RWPE1 (cell line): ENCODE data around the gene ZNF701.
"Not testable (repeated sequence)": the region's sequence is repeated elsewhere in the genome, so short reads cannot be mapped to it uniquely, and the experiment has no call there.

Experiments used
- CTCF ChIA-PET: fragments of 350-600 bp; sonication (Branson Sonifier 250); formaldehyde crosslinking; extraction: SDS; loops from one replicate; lab custom pipeline; 2021; lab: Yijun Ruan, JAX
- POLR2A ChIA-PET: fragments of 400-600 bp; formaldehyde crosslinking; extraction: SDS; loops from one replicate; lab custom pipeline; 2020; ENCODE audit warnings: antibody characterized with exemption; ENCODE audit not compliant: low non-redundant PET; lab: Yijun Ruan, JAX
- DNase-seq: peaks from one replicate; pipeline ENCODE4 v3.0.0; 2012; ENCODE audit warnings: low spot score
- H3K27ac ChIP-seq: fragments of 450-650 bp; 2 replicates; pipeline ENCODE4 v1.5.1; 2017
- TF ChIP-seq, protein P1 (sequence below): fragments of 450-650 bp; conservative IDR thresholded peaks from 2 replicates; pipeline ENCODE4 v1.5.1; 2017; ENCODE audit warnings: low read depth, mild to moderate bottlenecking

Gene ZNF701

GRCh38 chr19:52542984-52543664, 27.0 kb upstream of the ZNF701 start:
- CTCF ChIA-PET = interaction anchor here (0.7 kb wide), 1 partner anchor 66 kb away, joined by 6 read pairs; no protein-coding TSS in a partner anchor
- no peak overlapping the region for H3K27ac ChIP-seq
- POLR2A ChIA-PET = no interaction called here
- no peak for DNase-seq
- TF ChIP-seq, protein P1, sequence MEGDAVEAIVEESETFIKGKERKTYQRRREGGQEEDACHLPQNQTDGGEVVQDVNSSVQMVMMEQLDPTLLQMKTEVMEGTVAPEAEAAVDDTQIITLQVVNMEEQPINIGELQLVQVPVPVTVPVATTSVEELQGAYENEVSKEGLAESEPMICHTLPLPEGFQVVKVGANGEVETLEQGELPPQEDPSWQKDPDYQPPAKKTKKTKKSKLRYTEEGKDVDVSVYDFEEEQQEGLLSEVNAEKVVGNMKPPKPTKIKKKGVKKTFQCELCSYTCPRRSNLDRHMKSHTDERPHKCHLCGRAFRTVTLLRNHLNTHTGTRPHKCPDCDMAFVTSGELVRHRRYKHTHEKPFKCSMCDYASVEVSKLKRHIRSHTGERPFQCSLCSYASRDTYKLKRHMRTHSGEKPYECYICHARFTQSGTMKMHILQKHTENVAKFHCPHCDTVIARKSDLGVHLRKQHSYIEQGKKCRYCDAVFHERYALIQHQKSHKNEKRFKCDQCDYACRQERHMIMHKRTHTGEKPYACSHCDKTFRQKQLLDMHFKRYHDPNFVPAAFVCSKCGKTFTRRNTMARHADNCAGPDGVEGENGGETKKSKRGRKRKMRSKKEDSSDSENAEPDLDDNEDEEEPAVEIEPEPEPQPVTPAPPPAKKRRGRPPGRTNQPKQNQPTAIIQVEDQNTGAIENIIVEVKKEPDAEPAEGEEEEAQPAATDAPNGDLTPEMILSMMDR = no peak

DNA sequence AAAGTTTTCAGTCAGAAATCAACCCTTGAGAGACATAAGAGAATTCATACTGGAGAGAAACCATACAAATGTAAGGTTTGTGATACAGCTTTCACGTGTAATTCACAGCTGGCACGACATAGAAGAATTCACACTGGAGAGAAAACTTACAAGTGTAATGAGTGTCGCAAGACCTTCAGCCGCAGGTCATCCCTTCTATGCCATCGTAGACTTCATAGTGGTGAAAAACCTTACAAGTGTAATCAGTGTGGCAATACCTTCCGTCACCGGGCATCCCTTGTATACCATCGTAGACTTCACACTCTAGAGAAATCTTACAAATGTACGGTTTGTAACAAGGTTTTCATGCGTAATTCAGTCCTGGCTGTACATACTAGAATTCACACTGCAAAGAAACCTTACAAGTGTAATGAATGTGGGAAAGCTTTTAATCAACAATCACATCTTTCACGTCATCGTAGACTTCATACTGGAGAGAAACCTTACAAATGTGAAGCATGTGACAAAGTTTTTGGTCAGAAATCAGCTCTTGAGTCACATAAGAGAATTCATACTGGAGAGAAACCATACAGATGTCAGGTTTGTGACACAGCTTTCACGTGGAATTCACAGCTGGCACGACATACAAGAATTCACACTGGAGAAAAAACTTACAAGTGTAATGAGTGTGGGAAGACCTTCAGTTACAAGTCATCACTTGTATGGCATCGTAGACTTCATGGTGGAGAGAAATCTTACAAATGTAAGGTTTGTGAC, 15.7 kb upstream of the ZNF701 start:
- CTCF ChIA-PET = no interaction called here
- POLR2A ChIA-PET = no interaction called here
- no peak for DNase-seq
- TF ChIP-seq, protein P1 = no peak
- H3K27ac ChIP-seq = no peak overlapping the region

GRCh38 chr19:52557231-52557995, 12.7 kb upstream of the ZNF701 start:
- TF ChIP-seq, protein P1 = no peak
- no peak for DNase-seq
- ChIA-PET POLR2A (no interaction called here), CTCF (no interaction called here)
- H3K27ac ChIP-seq = no peak overlapping the region

DNA sequence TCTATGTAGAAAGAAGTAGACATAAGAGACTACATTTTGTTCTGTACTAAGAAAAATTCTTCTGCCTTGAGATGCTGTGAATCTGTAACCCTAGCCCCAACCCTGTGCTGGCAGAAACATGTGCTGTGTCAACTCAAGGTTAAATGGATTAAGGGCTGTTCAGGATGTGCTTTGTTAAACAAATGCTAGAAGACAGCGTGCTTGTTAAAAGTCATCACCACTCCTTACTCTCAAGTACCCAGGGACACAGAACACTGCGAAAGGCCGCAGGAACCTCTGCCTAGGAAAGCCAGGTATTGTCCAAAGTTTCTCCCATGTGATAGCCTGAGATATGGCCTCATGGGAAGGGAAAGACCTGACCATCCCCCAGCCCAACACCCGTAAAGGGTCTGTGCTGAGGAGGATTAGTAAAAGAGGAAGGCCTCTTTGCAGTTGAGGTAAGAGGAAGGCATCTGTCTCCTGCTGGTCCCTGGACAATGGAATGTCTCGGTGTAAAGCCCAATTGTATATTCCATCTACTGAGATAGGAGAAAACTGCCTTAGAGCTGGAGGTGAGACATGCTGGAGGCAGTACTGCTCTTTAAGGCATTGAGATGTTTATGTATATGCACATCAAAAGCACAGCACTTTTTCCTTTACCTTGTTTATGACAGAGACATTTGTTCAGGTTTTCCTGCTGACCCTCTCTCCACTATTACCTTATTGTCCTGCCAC, 11.2 kb upstream of the ZNF701 start:
- POLR2A ChIA-PET, H3K27ac ChIP-seq, CTCF ChIA-PET, DNase-seq: not testable (repeated sequence)

DNA sequence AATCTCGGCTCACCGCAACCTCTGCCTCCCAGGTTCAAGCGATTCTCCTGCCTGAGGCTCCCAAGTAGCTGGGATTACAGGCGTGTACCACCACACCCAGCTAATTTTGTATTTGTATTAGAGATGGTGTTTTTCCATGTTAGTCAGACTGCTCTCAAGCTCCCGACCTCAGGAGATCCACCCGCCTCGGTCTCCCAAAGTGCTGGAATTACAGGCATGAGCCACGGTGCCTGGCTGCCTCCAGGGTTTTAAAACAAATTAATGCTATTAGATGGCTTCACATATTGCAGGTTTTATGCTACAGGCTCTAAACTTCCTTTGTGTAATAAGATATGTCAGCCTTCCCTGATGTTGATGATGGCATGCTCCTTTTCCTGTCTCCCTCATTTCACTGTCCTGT, 8.5 kb upstream of the ZNF701 start:
- CTCF ChIA-PET, DNase-seq, H3K27ac ChIP-seq, POLR2A ChIA-PET: not testable (repeated sequence)

- TF ChIP-seq, protein P1 = no peak
- POLR2A ChIA-PET = no interaction called here
- no peak overlapping the region for H3K27ac ChIP-seq
- no peak for DNase-seq
- CTCF ChIA-PET = interaction anchor here (0.5 to 0.7 kb wide), 3 partner anchors 32 to 147 kb away, joined by 3 to 6 read pairs (median 3); no protein-coding TSS in a partner anchor
Observed at GRCh38 chr19:52566121-52566520, 4.0 kb upstream of the ZNF701 start.

GRCh38 chr19:52566588-52566987, 3.5 kb upstream of the ZNF701 start:
- TF ChIP-seq, protein P1 = no peak
- CTCF ChIA-PET = interaction anchor here (0.7 kb wide), 1 partner anchor 147 kb away, joined by 6 read pairs; no protein-coding TSS in a partner anchor
- H3K27ac ChIP-seq = no peak overlapping the region
- POLR2A ChIA-PET = no interaction called here
- DNase-seq = peak; percentile 49
